Right hindlimb (tissue), 1 donor: Measurements from ENCODE around the gene ZBTB22.
"Not testable (repeated sequence)": the region's sequence is repeated elsewhere in the genome, so short reads cannot be mapped to it uniquely, and the experiment has no call there.

ENCODE experiments used
- DNase-seq: peaks from one replicate; pipeline ENCODE4 v3.0.0-alpha.2; 2018

The ZBTB22 gene

GRCh38 chr6:33277663-33278391, 39.7 kb downstream of the ZBTB22 start:
- DNase-seq = no peak

GRCh38 chr6:33276864-33277662, 40.5 kb downstream of the ZBTB22 start, which contains the start of gene B3GALT4:
Gene B3GALT4, plus strand, starts transcription at chr6:33277123. Its CDS starts 297 bp downstream, at chr6:33277420.
- peak; percentile 90 for DNase-seq

GRCh38 chr6:33276581-33276863, 41.0 kb downstream of the ZBTB22 start:
- DNase-seq = no peak

GRCh38 chr6:33275795-33276580, 41.6 kb downstream of the ZBTB22 start:
- DNase-seq = not testable (repeated sequence)

GRCh38 chr6:33273924-33274902, 43.3 kb downstream of the ZBTB22 start:
- no peak for DNase-seq

- DNase-seq = no peak
These were observed 44.2 kb downstream of the ZBTB22 start for GRCh38 chr6:33273129-33273923.

GRCh38 chr6:33272275-33273128, 45.0 kb downstream of the ZBTB22 start:
- DNase-seq = no peak

GRCh38 chr6:33271468-33272274, 45.9 kb downstream of the ZBTB22 start, which contains the start of the genes RPS18 and VPS52:
Gene RPS18, plus strand, starts transcription at chr6:33272075. Its CDS starts 45 bp downstream, at chr6:33272120.
Gene VPS52, minus strand, starts transcription at chr6:33271876. Its CDS starts 201 bp downstream, at chr6:33271675.
- DNase-seq = peak; percentile 96

GRCh38 chr6:33271117-33271467, 46.5 kb downstream of the ZBTB22 start:
- DNase-seq = no peak
